Cardiac fibroblast (primary cell): ENCODE results near the gene ACBD6.

Experiments used
- DNase-seq, 2 donors: peaks; one replicate each; pipeline versions ENCODE4 v3.0.0 to v3.0.0-alpha.2; 2010; ENCODE audit warnings: low read depth in 2 of 2
- H3K4me3 ChIP-seq, 2 donors: replicated peaks in 1 of 2; 1 replicate in 1 of 2; 2 replicates in 1 of 2; pipeline ENCODE4 v1.5.1; 2011; ENCODE audit warnings: low read depth in 2 of 2, low read length in 2 of 2, mild to moderate bottlenecking in 2 of 2, moderate library complexity in 1 of 2
- TF ChIP-seq, protein P1 (sequence below): IDR thresholded peaks from one replicate; pipeline ENCODE4 v1.5.1; 2011; ENCODE audit warnings: low read depth, mild to moderate bottlenecking, low read length, inconsistent platforms

Gene ACBD6

DNA sequence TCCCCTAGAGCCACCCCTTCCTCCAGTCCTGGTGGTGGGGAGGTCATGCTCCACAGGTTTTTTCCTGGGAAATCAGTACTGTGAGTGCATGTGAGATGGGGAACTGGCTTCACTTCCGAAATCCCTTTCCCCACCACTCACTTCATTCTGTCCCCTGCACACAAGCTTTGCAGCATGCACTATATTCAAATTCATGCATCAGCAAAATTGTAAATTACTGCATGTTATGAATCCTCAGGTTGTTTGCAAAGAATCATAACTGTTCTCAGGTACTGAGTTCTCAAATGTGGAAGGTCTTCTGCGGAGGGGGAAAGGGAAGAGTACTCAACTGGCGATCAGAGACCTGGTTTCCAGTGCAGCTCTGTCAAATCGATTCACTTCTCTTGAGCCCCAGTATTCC, 230.0 kb downstream of the ACBD6 start:
- DNase-seq: no peak
- TF ChIP-seq, protein P1, sequence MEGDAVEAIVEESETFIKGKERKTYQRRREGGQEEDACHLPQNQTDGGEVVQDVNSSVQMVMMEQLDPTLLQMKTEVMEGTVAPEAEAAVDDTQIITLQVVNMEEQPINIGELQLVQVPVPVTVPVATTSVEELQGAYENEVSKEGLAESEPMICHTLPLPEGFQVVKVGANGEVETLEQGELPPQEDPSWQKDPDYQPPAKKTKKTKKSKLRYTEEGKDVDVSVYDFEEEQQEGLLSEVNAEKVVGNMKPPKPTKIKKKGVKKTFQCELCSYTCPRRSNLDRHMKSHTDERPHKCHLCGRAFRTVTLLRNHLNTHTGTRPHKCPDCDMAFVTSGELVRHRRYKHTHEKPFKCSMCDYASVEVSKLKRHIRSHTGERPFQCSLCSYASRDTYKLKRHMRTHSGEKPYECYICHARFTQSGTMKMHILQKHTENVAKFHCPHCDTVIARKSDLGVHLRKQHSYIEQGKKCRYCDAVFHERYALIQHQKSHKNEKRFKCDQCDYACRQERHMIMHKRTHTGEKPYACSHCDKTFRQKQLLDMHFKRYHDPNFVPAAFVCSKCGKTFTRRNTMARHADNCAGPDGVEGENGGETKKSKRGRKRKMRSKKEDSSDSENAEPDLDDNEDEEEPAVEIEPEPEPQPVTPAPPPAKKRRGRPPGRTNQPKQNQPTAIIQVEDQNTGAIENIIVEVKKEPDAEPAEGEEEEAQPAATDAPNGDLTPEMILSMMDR: no peak
- H3K4me3 ChIP-seq: no peak overlapping the region

DNA sequence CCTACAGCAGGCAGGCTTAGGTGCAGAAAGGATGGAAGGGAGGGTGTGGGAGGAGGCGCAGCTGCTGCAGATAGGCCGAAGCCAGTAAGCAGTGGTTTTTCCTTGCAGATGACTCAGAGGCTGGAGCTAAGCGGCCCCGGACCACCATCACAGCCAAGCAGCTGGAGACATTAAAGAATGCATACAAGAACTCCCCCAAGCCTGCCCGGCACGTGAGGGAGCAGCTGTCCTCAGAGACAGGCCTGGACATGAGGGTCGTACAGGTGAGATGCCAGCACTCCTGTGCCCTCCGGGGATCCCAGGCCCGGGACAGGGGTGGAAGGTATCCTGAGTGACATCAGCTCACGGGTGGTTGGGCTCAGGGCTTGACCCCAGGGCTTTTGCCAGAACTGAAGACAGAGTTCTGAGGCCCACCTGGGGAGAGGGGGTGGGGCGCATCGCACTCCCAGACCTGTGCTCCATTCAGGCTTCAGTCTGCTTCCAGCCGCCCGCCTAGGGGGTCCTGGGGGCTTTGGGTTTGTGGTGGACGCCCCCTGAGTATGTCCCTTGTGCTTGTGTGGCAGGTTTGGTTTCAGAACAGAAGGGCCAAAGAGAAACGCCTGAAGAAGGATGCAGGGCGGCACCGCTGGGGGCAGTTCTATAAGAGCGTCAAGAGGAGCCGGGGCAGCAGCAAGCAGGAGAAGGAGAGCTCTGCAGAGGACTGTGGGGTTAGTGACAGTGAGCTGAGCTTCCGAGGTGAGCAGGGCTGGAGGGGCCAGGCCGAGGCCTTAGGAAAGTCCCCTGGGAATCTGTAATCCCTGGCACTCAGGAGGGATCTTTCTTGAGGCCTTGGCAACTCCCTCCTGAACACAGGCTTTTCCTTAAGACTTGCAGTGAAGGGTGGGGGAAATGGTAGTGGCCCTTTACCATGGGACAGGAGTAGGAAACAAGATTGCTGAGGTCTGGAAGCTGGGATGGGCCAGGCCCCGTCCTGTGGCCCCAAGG, 230.8 kb downstream of the ACBD6 start:
- H3K4me3 ChIP-seq: no peak overlapping the region
- peak; percentile 70 to 77 for DNase-seq
- TF ChIP-seq, protein P1: no peak

DNA sequence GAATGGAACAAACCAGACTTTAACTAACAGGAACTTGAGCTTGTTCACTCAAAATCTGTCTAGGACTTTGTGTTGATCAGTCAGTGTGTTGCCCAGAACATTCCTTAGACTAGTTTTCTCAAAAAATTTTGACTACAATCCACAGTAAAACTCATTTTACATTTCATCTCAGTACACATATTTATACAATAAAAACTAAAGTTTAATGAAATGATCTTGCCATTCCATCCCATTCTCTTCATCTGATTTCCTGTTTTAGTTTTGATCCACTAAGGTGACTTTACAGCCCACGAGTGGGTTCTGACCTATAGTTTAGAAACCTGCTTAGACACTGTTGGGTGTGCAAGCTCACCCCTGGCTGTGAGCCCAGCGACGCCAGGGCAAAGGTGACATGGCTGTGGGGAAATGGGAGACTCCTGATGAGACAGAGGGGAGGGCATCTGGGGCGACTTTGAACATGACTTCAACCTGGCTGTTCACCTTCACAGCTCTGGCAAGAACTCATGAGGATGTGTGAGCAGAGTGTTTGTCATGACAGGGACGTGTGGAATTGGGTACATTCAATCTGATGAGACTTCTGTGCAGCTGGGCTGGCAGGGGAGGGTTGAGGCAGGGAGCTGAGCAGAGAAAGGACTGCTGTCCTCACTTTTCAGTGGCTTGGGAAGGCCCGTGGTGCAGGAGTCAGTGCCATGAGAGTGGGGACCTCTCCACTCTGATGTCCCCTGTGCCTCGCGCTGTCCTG, 231.7 kb downstream of the ACBD6 start:
- H3K4me3 ChIP-seq: no peak overlapping the region
- TF ChIP-seq, protein P1: no peak
- DNase-seq: no peak

DNA sequence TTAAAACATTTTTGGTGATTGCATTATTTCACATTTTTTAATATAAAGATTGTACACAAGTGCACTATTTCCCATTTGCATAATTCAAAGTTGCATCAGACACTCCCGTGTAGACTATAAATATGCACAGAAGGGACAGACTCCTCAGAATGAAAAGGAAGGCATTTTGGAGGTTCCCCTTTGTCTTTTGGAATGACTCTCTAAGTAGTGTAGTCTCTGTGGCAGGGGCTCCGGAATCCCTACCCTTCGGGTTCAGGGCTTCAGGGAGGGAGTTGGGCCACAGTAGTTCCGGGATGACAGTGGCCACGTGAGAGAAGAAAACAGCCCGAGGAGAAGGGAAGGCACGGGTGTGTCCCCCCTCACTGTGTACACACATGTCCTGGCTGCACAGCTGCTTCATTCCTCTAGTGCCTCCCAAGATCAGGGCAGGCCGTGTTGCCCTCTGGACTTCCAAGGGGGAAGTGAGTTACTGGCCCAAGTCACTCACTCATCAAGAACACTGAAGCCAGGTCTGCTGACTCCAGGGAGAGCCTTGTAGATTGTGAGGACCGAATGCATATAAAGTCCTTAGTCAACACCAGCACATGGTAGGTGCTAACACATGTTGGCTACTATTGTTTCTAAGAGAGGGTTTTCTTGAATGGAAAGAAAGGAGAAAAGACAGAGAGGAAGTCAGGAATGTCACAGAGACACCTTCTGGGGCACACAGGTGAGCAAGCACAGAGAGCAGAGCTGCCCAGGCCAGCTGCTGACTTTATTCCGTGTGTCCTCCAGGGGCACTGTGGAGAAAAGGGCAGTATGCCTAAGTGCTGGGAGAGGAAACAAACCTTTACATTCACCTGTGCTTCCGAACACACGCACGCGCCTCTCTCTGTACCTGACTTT, 232.5 kb downstream of the ACBD6 start:
- TF ChIP-seq, protein P1: peak; percentile 28
- no peak for DNase-seq
- no peak overlapping the region for H3K4me3 ChIP-seq

DNA sequence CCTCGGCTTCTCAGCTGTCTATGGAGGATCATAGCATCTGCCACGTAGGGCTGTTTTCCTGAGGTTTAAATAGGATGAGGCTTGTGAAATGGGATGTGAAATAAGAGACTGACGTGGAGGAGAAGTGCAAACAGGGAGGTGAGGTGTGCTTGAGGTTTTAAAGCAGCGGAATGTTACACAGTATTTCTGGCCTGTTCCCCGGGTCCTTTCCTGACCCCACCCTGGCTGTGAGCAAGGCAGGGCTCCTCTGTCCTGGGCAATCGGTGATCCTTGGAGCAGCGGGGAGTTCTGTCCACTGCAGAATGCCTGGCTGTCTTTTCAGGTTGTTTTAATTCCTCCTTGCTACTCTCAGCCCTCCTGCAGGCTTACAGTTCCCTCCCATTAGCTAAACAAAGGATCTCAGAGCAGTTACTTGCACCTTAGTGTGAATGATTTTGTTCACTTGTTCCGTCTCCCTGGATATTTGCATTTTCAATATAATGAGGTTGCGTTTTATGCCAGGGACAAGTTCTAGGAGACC, 233.8 kb downstream of the ACBD6 start:
- no peak overlapping the region for H3K4me3 ChIP-seq
- no peak for DNase-seq
- TF ChIP-seq, protein P1: no peak
